Left lung (tissue), 10 donors: Measurements from ENCODE around the gene ADRA2C. TPM values are rescaled to one million over a fixed set of nuclear protein-coding genes. Genes with fewer than 3 reads are reported as not detected.

Source experiments
- ATAC-seq: fragments of 200-7000 bp; cut with Tn5 transposase; one replicate; pipeline ENCODE4 v1.9.1; 2020; ENCODE audit warnings: moderate library complexity
- DNase-seq, 4 donors: peaks; one replicate each; pipeline ENCODE4 v3.0.0-alpha.2; 2013 to 2020
- H3K27ac ChIP-seq, 2 donors: fragments of 200-600 bp; sonication (generic) in 1 of 2; one replicate each; pipeline versions ENCODE4 v1.5.0 to v1.8.0; 2020 to 2021
- H3K27me3 ChIP-seq, 2 donors: fragments of 200-600 bp; sonication (generic) in 1 of 2; one replicate each; pipeline versions ENCODE4 v1.5.0 to v1.8.0; 2020 to 2021
- H3K36me3 ChIP-seq, 2 donors: fragments of 200-600 bp; sonication (generic) in 1 of 2; one replicate each; pipeline versions ENCODE4 v1.5.0 to v1.8.0; 2020 to 2021
- H3K4me1 ChIP-seq, 2 donors: fragments of 200-600 bp; one replicate each; pipeline ENCODE4 v1.8.0; 2021
- H3K4me3 ChIP-seq, 2 donors: fragments of 200-600 bp; sonication (generic) in 1 of 2; one replicate each; pipeline versions ENCODE4 v1.5.0 to v1.8.0; 2020 to 2021; ENCODE audit warnings: mild to moderate bottlenecking in 1 of 2
- H3K9me3 ChIP-seq, 2 donors: fragments of 200-600 bp; sonication (generic) in 1 of 2; one replicate each; pipeline versions ENCODE4 v1.5.0 to v1.8.0; 2020 to 2021
- intact Hi-C, 2 donors: fragments of 100-400 bp; cut with DNase I; formaldehyde crosslinking; loops; one replicate each; pipeline versions ENCODE4 v1.11.2 to v1.14.2; 2022
- polyA plus RNA-seq, 6 donors: library from polyadenylated mRNA; unstranded; fragments of 120-200 nt; gene quantifications; one replicate each; pipeline ENCODE4 v1.2.1, GENCODE V29; 2013; ENCODE audit not compliant: insufficient read length in 6 of 6
- total RNA-seq, 2 donors: library from RNA; stranded (reverse); fragmentation: NEBNext Ultra II Directional; extraction: Animal tissue kit (Norgen Biotek cat#: 25700); gene quantifications; one replicate each; pipeline ENCODE4 v1.2.1, GENCODE V29; 2021
- TF ChIP-seq, protein P1 (sequence below), 2 donors: fragments of 200-600 bp; sonication (generic) in 1 of 2; IDR thresholded peaks; one replicate each; pipeline versions ENCODE4 v1.5.0 to v1.8.0; 2021; ENCODE audit warnings: antibody characterized with exemption in 2 of 2
- donor health status: DM: no; HTN: yes; CAD: no.
- donor health status: DM: no; HTN: no; CAD: no.

The ADRA2C gene
- total and polyA plus RNA-seq, 8 donors, result 0.63 to 3.2 (median 0.85) TPM

DNA sequence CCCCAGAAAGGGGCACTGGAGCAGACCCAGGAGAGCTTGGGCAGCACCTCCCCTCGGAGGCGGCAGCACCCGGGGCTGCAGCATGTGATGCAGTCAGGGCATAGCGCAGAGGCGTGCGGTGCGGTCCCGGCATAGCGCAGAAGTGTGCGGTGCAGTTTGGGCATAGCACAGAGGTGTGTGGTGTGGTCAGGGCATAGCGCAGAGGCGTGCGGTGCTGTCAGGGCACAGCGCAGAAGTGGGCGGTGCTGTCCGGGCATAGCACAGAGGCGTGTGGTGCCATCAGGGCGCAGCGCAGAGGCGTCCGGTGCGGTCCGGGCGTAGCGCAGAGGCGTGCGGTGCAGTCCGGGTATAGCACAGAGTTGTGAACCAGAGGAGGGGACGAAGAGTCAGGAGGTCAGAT is 42.8 kb downstream of the ADRA2C start:
- H3K4me3 ChIP-seq, result no peak overlapping the region
- intact Hi-C loops, result no loop called here
- H3K27me3 ChIP-seq, result peaks cover 0 to 60% of the 10 kb centered on the region in 2 donors
- no peaks in the 10 kb centered on the region for H3K36me3 ChIP-seq
- TF ChIP-seq, protein P1, sequence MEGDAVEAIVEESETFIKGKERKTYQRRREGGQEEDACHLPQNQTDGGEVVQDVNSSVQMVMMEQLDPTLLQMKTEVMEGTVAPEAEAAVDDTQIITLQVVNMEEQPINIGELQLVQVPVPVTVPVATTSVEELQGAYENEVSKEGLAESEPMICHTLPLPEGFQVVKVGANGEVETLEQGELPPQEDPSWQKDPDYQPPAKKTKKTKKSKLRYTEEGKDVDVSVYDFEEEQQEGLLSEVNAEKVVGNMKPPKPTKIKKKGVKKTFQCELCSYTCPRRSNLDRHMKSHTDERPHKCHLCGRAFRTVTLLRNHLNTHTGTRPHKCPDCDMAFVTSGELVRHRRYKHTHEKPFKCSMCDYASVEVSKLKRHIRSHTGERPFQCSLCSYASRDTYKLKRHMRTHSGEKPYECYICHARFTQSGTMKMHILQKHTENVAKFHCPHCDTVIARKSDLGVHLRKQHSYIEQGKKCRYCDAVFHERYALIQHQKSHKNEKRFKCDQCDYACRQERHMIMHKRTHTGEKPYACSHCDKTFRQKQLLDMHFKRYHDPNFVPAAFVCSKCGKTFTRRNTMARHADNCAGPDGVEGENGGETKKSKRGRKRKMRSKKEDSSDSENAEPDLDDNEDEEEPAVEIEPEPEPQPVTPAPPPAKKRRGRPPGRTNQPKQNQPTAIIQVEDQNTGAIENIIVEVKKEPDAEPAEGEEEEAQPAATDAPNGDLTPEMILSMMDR (IDR thresholded peaks at IDR 0.05), result no peak
- no peak overlapping the region for H3K27ac ChIP-seq
- H3K4me1 ChIP-seq, result no peaks in the 10 kb centered on the region
- no peaks in the 10 kb centered on the region for H3K9me3 ChIP-seq
- ATAC-seq (no peak), DNase-seq (peak in 1 of 4 donors; percentile 60)

- Histone ChIP-seq H3K4me3 (no peak overlapping the region), H3K27me3 (peaks cover 0 to 59% of the 10 kb centered on the region in 2 donors), H3K27ac (no peak overlapping the region), H3K9me3 (no peaks in the 10 kb centered on the region), H3K36me3 (no peaks in the 10 kb centered on the region), H3K4me1 (no peaks in the 10 kb centered on the region)
- TF ChIP-seq, protein P1 (IDR thresholded peaks at IDR 0.05), result no peak
- no peak for ATAC-seq
- DNase-seq, result peak in 1 of 4 donors; percentile 41
- intact Hi-C loops, result no loop called here
These were observed 43.4 kb downstream of the ADRA2C start for GRCh38 chr4:3809451-3810110.

DNA sequence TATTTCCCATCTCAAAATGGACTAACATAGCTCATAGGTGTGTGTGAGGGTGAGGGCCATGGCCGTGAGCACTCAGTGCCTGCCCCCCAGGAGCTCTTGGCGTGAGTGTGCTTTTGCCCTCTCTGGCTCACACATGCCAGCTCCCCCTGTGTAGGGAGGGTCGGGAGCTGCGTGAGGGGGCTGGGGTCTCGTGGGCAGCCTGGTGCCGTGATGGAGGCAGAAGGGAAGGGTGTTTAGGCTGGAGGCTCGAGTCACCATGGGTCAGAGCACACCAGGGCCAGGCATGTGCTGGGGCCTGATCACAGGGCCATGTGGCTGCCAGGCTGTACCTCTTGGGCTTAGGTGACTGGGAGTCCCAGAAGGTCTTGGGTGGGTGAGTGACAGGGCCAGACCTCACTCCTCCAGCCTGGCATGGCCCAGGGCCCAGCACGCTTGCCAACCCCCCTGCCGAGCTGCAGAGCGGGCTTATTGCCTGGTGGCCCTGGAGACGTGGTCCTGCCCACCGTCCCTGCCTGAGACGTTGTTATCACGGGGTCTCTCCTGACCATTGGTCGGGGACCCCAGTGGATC is 44.0 kb downstream of the ADRA2C start:
- intact Hi-C loops, result no loop called here
- peaks cover 0 to 59% of the 10 kb centered on the region in 2 donors for H3K27me3 ChIP-seq
- H3K4me1 ChIP-seq, result no peaks in the 10 kb centered on the region
- ATAC-seq, result no peak
- no peaks in the 10 kb centered on the region for H3K36me3 ChIP-seq
- H3K4me3 ChIP-seq, result no peak overlapping the region
- TF ChIP-seq, protein P1 (IDR thresholded peaks at IDR 0.05), result no peak
- no peak overlapping the region for H3K27ac ChIP-seq
- DNase-seq, result peak in 1 of 4 donors; percentile 48
- H3K9me3 ChIP-seq, result no peaks in the 10 kb centered on the region

- intact Hi-C loops, result no loop called here
- Histone ChIP-seq H3K27ac (no peak overlapping the region), H3K27me3 (peaks cover 0 to 59% of the 10 kb centered on the region in 2 donors), H3K36me3 (no peaks in the 10 kb centered on the region), H3K9me3 (no peaks in the 10 kb centered on the region), H3K4me1 (no peaks in the 10 kb centered on the region), H3K4me3 (no peak overlapping the region)
- TF ChIP-seq, protein P1 (IDR thresholded peaks at IDR 0.05), result no peak
- ATAC-seq (no peak), DNase-seq (peak in 1 of 4 donors; percentile 62)
These were observed 44.8 kb downstream of the ADRA2C start for GRCh38 chr4:3810796-3811485.

DNA sequence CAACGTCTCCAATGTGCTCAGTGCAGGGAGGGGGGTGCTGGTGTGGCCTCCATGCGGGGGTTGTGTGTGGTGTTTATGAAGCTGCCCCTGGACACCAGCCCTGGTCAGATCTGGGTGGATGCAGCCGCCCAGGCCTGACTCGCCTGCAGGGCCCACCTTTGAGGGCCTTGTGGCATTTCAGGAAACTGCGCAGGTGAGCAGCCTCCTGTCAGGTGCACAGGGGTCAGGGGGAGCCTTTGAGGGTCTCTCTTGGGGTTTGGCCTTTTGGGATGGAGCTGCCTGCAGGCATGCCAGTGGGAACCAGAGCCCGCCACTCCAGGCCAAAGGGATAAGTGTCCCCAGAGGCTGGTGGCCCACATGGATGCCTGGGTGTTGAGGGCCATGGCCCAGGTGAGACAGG is 45.4 kb downstream of the ADRA2C start:
- TF ChIP-seq, protein P1 (IDR thresholded peaks at IDR 0.05), result no peak
- Histone ChIP-seq H3K27ac (no peak overlapping the region), H3K4me3 (no peak overlapping the region), H3K27me3 (peaks cover 0 to 54% of the 10 kb centered on the region in 2 donors), H3K36me3 (no peaks in the 10 kb centered on the region), H3K4me1 (no peaks in the 10 kb centered on the region), H3K9me3 (no peaks in the 10 kb centered on the region)
- intact Hi-C loops, result no loop called here
- ATAC-seq, result no peak
- DNase-seq, result peak in 1 of 4 donors; percentile 37
